Measurements from ENCODE around the gene CRELD1.

CRELD1 gene

DNA sequence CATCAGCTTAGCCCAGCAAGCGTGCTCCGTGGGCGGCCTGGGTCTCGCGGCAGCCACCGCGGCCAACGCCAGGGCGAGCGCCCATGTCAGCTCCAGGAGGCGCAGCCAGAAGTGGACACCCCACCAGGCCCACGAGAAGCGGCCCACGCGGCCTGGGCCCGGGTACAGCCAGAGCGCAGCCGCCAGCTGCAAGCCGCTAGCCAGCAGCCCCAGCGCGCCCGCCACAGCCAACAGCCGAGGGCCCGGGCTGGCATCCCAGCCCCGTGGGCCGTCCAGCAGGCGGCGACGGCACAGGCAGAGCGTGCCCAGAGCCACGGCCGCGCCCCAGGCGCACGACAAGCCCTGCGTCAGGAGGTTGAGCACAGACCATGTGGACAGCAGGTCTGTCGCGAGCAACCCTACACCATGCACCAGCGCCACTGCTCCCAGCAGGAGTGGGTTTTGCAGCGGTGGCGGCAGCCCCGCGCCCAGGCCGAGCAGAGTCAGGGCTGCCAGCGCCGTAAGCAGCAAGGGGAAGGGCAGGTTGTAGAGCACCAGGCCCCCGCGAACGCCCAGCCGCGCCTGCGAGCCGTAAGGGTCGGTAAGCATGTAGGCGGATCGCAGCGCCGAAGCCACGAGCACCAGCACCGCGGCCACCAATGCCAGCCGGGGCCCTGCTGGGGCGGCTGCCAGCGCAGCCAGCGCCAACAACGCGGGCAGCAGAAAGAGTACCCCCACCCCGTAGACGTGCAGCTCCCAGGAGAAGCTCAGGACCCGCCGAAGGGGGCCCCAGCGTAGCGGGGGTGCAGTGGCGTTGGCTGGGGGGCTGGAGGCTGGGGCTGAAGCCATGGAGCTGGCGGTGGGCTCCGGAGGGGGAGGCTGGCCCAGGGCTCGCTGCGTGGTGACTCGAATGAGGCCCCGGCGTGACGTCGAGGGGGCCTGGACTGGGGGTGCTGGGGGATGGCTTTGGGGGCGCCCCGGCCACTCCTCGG lies 13.7 kb downstream of the CRELD1 start:
- H3K27ac ChIP-seq = peak overlapping the region; percentile 88
- TF ChIP-seq, protein P1, sequence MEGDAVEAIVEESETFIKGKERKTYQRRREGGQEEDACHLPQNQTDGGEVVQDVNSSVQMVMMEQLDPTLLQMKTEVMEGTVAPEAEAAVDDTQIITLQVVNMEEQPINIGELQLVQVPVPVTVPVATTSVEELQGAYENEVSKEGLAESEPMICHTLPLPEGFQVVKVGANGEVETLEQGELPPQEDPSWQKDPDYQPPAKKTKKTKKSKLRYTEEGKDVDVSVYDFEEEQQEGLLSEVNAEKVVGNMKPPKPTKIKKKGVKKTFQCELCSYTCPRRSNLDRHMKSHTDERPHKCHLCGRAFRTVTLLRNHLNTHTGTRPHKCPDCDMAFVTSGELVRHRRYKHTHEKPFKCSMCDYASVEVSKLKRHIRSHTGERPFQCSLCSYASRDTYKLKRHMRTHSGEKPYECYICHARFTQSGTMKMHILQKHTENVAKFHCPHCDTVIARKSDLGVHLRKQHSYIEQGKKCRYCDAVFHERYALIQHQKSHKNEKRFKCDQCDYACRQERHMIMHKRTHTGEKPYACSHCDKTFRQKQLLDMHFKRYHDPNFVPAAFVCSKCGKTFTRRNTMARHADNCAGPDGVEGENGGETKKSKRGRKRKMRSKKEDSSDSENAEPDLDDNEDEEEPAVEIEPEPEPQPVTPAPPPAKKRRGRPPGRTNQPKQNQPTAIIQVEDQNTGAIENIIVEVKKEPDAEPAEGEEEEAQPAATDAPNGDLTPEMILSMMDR (conservative IDR thresholded peaks at IDR 0.05) = no peak

DNA sequence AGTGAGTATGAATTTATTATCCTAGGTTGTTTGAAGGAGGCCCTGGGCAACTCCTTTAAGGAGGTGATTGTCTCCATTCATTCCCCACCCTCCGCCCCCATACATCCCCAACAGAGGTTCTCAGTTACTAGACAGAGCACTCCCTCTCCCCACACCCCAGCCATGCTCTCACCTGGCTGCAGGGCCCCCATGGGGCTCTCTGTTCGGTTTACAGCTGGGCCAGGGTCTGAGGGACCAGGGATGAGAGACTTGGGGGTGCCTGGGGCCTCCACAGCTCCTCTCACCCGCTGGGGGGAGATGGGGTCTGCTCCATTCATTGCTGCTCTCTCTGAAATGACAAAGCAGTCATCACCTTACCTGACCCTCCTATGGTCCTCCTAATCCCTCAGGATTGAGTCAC lies 15.0 kb downstream of the CRELD1 start:
- H3K27ac ChIP-seq = peak overlapping the region; percentile 88
- TF ChIP-seq, protein P1 (conservative IDR thresholded peaks at IDR 0.05) = no peak

GRCh38 chr3:9949115-9949514 lies 15.5 kb downstream of the CRELD1 start:
- no peak overlapping the region for H3K27ac ChIP-seq
- TF ChIP-seq, protein P1 (conservative IDR thresholded peaks at IDR 0.05) = no peak

- no peak overlapping the region for H3K27ac ChIP-seq
- TF ChIP-seq, protein P1 (conservative IDR thresholded peaks at IDR 0.05) = no peak
These were observed 16.0 kb downstream of the CRELD1 start for GRCh38 chr3:9949626-9950025.

GRCh38 chr3:9951126-9951525 lies 17.5 kb downstream of the CRELD1 start:
- TF ChIP-seq, protein P1 (conservative IDR thresholded peaks at IDR 0.05) = no peak
- H3K27ac ChIP-seq = peak overlapping the region; percentile 68

DNA sequence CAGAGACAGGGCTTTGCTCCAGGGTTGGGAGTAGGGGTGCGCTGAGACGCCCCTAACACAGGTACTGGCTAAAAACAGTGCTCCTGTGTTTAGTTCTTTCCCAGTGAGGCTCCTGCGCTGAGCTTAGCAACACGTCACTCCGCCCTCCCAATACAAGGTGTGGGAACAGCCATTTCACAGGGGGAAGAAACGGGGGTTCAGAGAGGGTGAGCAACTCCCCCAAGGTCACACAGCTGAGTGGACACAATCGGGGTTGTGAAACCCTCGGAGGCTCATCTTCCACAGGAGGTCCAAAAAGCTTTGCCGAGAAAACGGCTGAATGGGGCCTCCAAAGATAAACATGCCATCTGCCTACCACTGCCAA lies 17.9 kb downstream of the CRELD1 start:
- peak overlapping the region; percentile 68 for H3K27ac ChIP-seq
- TF ChIP-seq, protein P1 (conservative IDR thresholded peaks at IDR 0.05) = no peak

DNA sequence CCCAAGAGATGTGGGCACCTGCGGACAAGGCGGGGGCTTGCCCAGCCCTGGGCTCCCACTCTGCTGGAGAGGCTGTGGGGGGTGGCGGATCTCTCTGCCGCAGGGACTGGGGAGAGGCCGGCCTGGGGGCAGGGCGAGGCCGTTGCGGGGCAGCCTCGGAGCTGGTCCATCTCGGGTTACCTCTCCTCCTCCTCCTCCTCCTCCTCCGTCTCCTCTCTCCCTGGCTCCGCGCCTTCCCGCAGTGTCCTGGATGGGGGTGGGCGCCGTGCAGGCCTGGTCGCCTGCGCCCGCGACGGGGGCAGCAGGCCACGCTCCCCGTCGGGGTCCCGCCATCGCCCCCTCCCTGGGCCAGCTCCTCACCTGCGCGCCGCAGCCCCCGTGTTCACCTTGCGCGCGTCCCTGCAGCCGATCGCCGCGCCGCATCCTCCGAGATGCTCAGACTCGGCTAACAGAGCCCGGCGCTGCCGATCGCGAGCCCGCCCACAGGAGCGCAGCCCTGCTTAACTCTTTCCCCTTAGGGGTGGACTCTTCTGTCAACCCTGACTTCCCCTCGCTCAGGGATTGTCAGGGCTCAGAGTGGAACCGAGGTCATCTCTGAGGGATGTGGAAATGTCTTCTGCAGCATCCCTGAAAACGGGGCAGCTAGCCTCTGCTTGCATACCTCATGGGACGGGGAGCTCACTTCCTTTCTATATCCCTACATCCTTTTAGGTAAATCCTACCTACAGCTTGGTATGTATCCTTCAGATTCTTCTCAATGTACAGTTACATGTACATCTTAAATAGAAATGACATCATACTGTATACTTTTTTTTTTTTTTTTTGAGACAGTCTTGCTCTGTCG lies 18.6 kb downstream of the CRELD1 start, which contains the start of gene PRRT3:
PRRT3 (minus strand) TSS at position 447 of the 844 bp plus-strand sequence. CDS start 2,293 bp downstream, outside the sequence.
- peak within 1 kb of the TSS; percentile 68 for H3K27ac ChIP-seq
- TF ChIP-seq, protein P1 (conservative IDR thresholded peaks at IDR 0.05) = no peak
